GM19452 (cell line): ENCODE results near the gene BCAR3.

Source experiments
- ATAC-seq: cut with Tn5 transposase; IDR thresholded peaks from one replicate; pipeline ENCODE4 v1.9.1; 2021; ENCODE audit not compliant: unreplicated experiment

Gene BCAR3

GRCh38 chr1:93579891-93580290 lies 101.7 kb downstream of the BCAR3 start:
- ATAC-seq: no peak

- ATAC-seq: no peak
Measured at GRCh38 chr1:93578911-93579825, 102.5 kb downstream of the BCAR3 start.

GRCh38 chr1:93578433-93578830 lies 103.2 kb downstream of the BCAR3 start:
- ATAC-seq: no peak

DNA sequence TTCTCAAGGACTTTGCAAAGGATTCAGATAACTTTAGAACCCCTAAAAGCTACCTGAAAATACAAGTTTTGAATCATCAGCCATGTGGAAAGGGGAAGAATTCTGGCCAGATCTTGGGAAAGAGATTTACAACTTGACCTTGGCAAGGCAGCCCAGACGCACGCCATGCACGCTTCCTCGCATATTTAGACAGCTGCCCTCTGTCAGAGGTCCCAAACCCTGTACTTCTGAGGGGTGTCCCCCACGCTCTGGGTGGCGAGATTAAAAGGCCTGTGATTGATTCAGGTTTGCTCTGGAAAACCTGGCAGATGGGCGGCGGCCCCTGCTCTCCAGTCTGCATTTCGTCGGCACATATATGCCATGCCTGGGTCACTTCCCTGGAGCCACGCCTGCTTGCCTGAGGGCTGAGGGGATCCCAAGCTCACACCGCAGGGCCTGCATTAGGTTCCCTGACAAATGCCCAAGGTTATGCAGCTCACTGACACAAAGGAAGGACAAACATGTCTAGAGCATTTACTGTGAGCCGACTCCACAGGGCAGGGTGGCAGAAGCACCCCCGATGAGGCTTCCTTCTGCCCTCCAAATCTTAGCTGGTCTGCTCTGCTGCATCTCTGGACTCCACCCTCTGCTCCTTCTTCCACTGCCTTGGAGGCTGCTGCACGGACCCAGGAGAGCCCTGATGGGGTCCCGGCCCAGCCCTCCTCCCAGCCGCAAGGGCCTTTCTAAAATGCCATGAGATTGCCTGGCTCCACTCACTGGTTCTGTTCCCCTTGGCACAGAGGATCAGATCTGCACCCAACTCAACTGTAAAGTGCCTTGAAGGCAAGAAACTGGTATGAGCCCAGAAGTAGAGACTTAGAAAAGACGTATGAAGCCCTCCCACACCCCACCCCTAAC lies 103.9 kb downstream of the BCAR3 start:
- ATAC-seq: no peak

GRCh38 chr1:93576746-93577145 lies 104.9 kb downstream of the BCAR3 start:
- no peak for ATAC-seq

- ATAC-seq: no peak
Measured at GRCh38 chr1:93576346-93576745, 105.3 kb downstream of the BCAR3 start.

- ATAC-seq: no peak
Measured at GRCh38 chr1:93575621-93576284, 105.9 kb downstream of the BCAR3 start.

DNA sequence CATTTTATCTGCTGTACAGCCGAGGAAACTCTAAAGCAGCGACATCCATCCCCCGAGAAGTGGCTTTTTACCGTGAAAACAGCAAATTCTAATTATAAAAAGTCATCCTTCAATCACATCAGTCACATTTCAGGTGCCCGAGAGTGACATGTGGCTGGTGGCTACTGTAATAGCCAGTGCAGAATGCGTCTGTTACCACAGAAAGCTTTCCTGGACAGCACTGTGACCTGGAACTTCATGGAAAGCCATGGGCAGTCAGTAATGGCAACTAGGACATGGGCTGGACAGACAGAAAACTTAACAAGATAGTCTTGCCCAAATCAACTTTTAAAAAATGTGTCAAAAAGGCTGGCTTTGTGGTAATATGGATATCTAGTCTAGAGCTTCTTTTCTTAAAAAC lies 106.6 kb downstream of the BCAR3 start:
- ATAC-seq: no peak

- ATAC-seq: no peak
Measured at GRCh38 chr1:93574511-93574910, 107.1 kb downstream of the BCAR3 start.

GRCh38 chr1:93573940-93574469 lies 107.6 kb downstream of the BCAR3 start:
- ATAC-seq: no peak

- ATAC-seq: no peak
Measured at GRCh38 chr1:93571623-93572310, 109.9 kb downstream of the BCAR3 start.

- ATAC-seq: no peak
Measured at GRCh38 chr1:93569489-93569888, 112.1 kb downstream of the BCAR3 start.

- ATAC-seq: no peak
Measured at GRCh38 chr1:93567255-93567918, 114.2 kb downstream of the BCAR3 start.

- ATAC-seq: no peak
Measured at GRCh38 chr1:93566227-93566626, 115.4 kb downstream of the BCAR3 start.

DNA sequence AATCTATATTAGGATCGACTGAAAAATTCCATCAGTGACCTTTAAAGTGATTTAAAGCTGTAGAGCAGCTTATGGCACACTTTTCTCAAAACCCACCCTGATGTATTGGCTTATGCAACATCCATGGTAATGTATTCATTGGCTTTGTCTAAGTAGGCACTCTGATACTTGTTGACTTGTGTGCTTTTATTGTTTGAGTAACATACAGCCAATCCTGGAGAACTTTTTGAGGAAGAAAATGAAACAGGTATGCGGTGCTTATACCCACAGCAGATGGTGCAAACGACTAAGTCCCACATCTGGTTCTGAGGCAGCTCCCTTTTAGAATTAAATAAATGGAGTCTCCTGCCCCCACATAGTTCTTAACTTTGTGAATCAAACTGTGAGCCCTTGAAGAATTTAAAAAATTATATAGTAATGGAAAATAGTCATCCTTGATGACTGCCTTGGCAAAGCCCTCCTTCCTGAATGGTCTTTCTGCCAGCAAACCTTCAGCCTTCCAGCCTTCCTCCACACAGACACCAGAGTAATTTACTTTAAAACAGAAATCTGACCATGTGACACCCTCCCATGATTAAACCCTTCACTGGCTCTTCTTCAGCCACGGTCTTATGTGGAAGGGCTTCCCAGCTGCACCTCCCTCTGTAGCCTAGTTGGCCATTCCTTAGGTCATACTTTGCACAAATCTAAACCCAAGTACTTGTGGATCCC lies 116.0 kb downstream of the BCAR3 start:
- no peak for ATAC-seq

GRCh38 chr1:93559695-93560094 lies 121.9 kb downstream of the BCAR3 start:
- ATAC-seq: no peak

DNA sequence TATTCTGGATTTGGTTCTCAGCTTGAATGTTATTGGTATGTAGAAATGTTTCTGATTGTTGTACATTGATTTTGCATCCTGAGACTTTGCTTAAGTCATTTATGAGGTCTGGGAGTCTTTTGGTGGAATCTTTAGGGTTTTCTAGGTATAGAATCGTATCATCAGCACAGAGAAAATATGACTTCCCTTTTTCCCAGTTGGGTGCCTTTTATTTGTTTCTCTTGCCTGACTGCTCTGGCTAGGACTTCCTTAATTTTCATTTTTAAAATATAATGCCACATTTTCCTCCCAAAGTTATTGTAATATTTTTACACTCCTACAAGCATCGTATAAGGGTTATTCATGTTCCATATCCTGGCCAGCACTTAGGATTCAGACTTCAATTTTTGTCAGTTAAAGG lies 122.6 kb downstream of the BCAR3 start:
- ATAC-seq: no peak

- ATAC-seq: no peak
Measured at GRCh38 chr1:93556291-93556690, 125.3 kb downstream of the BCAR3 start.
